ENCODE measurements around the gene RADIL. TPM values are rescaled to one million over a fixed set of nuclear protein-coding genes. Genes with fewer than 3 reads are reported as not detected.

Gene RADIL
- total RNA-seq, 1 experiment from 2014 or later: not detected

GRCh38 chr7:4769761-4770160, 113.8 kb downstream of the RADIL start:
- CTCF ChIA-PET: no interaction called here
- no peak overlapping the region for H3K4me3 Mint-ChIP-seq (ENCODE audit: unreplicated experiment)
- no peaks in the 10 kb centered on the region for H3K9me3 Mint-ChIP-seq (ENCODE audit: unreplicated experiment)
- DNase-seq (ENCODE audit: unreplicated experiment): no peak
- intact Hi-C loops (cut with micrococcal nuclease): no loop called here
- POLR2A ChIA-PET: no interaction called here
- no TSS peak for BruUV-seq (replicated peaks)
- no peak for TF ChIP-seq CTCF (IDR thresholded peaks at IDR 0.05; ENCODE audit: unreplicated experiment)
- H3K27me3 Mint-ChIP-seq (ENCODE audit: insufficient read depth, unreplicated experiment): no peaks in the 10 kb centered on the region
- H3K36me3 Mint-ChIP-seq (ENCODE audit: insufficient read depth, unreplicated experiment): peaks cover 44% of the 10 kb centered on the region
- peaks cover 8% of the 10 kb centered on the region for H3K4me1 Mint-ChIP-seq (ENCODE audit: insufficient read depth, unreplicated experiment)
- H3K27ac Mint-ChIP-seq (ENCODE audit: low read depth, unreplicated experiment): no peak overlapping the region

GRCh38 chr7:4768597-4769569, 114.6 kb downstream of the RADIL start:
- CTCF ChIA-PET: interaction anchor here (0.6 kb wide), 1 partner anchor 10 kb away, joined by 4 read pairs; no protein-coding TSS in a partner anchor
- no peaks in the 10 kb centered on the region for H3K9me3 Mint-ChIP-seq (ENCODE audit: unreplicated experiment)
- H3K27ac Mint-ChIP-seq (ENCODE audit: low read depth, unreplicated experiment): no peak overlapping the region
- no peak for TF ChIP-seq CTCF (IDR thresholded peaks at IDR 0.05; ENCODE audit: unreplicated experiment)
- H3K4me3 Mint-ChIP-seq (ENCODE audit: unreplicated experiment): no peak overlapping the region
- POLR2A ChIA-PET: interaction anchor here (0.6 kb wide), 1 partner anchor 1431 kb away, joined by 3 read pairs; no protein-coding TSS in a partner anchor
- H3K36me3 Mint-ChIP-seq (ENCODE audit: insufficient read depth, unreplicated experiment): peaks cover 48% of the 10 kb centered on the region
- BruUV-seq (replicated peaks): no TSS peak
- no peak for DNase-seq (ENCODE audit: unreplicated experiment)
- intact Hi-C loops (cut with micrococcal nuclease): no loop called here
- H3K27me3 Mint-ChIP-seq (ENCODE audit: insufficient read depth, unreplicated experiment): no peaks in the 10 kb centered on the region
- H3K4me1 Mint-ChIP-seq (ENCODE audit: insufficient read depth, unreplicated experiment): no peaks in the 10 kb centered on the region

GRCh38 chr7:4766666-4767519, 116.6 kb downstream of the RADIL start:
- CTCF ChIA-PET: interaction anchor here (1.3 kb wide), 1 partner anchor 11 kb away, joined by 3 read pairs; no protein-coding TSS in a partner anchor

More at GRCh38 chr7:4766666-4767519, 116.6 kb downstream of the RADIL start:
- BruUV-seq (replicated peaks): no TSS peak
- Mint-ChIP-seq H3K36me3 (ENCODE audit: insufficient read depth, unreplicated experiment) (peaks cover 65% of the 10 kb centered on the region), H3K27me3 (ENCODE audit: insufficient read depth, unreplicated experiment) (no peaks in the 10 kb centered on the region), H3K4me1 (ENCODE audit: insufficient read depth, unreplicated experiment) (no peaks in the 10 kb centered on the region), H3K9me3 (ENCODE audit: unreplicated experiment) (no peaks in the 10 kb centered on the region), H3K27ac (ENCODE audit: low read depth, unreplicated experiment) (no peak overlapping the region), H3K4me3 (ENCODE audit: unreplicated experiment) (no peak overlapping the region)
- no peak for DNase-seq (ENCODE audit: unreplicated experiment)
- TF ChIP-seq CTCF (IDR thresholded peaks at IDR 0.05; ENCODE audit: unreplicated experiment): no peak
- intact Hi-C loops (cut with micrococcal nuclease): no loop called here
- POLR2A ChIA-PET: interaction anchor here (1.0 to 1.2 kb wide), 2 partner anchors 8 to 21 kb away, joined by 4 to 6 read pairs; partner anchors contain the start of gene AP5Z1

Measured in MCF 10A (cell line).